Stomach (tissue), 8 donors: ENCODE data around the gene PARVB. TPM values are rescaled to one million over a fixed set of nuclear protein-coding genes. Genes with fewer than 3 reads are reported as not detected.

Experiments used
- polyA plus RNA-seq, 3 donors: library from polyadenylated mRNA; stranded (reverse); fragments of 200-250 nt; gene quantifications; one replicate each; pipeline ENCODE4 v1.2.3, GENCODE V29; 2013
- total RNA-seq, 5 donors: library from RNA; depleted of rRNA; stranded (reverse); fragments of >200 nt; gene quantifications; one replicate each; pipeline versions ENCODE4 v1.1.0 to v1.2.3, GENCODE V29; 2014 to 2016
- donor health status: healthy with polysubstance abuse.
- donor health status: Bipolar disorder and iron deficiency.
- donor health status: healthy.

Gene PARVB
- total and polyA plus RNA-seq, 8 donors = 2.9 to 143 (median 19.1) TPM

Other genes starting within 250 kb of the PARVB start
- gene EFCAB6, start 212.0 kb upstream of the PARVB start, total RNA-seq = 10 to 100 TPM in 1 of 5 donors, 1 to 10 TPM in 3, under 1 TPM in 1; 0.29 to 10.5 (median 6.2) TPM
- 1 to 10 TPM in 2 of 3 donors, under 1 TPM in 1; 0.68 to 2.3 (median 1.7) TPM for gene EFCAB6, start 212.0 kb upstream of the PARVB start, polyA plus RNA-seq
- gene SULT4A1, start 161.8 kb upstream of the PARVB start, total RNA-seq = 1 to 10 TPM in 2 of 5 donors, not detected in 3; 1.0 to 2.2 TPM
- under 1 TPM in 2 of 3 donors, not detected in 1; 0.12 to 0.53 TPM for gene SULT4A1, start 161.8 kb upstream of the PARVB start, polyA plus RNA-seq
- gene PNPLA5, start 132.3 kb upstream of the PARVB start, total RNA-seq = not detected
- gene PNPLA5, start 132.3 kb upstream of the PARVB start, polyA plus RNA-seq = not detected
- under 1 TPM in 2 of 5 donors, not detected in 3; 0.58 to 0.73 TPM for gene PNPLA3, start 100.5 kb upstream of the PARVB start, total RNA-seq
- under 1 TPM in 2 of 3 donors, not detected in 1; 0.12 to 0.35 TPM for gene PNPLA3, start 100.5 kb upstream of the PARVB start, polyA plus RNA-seq
- gene SAMM50, start 68.9 kb upstream of the PARVB start, total RNA-seq = 10 to 100 TPM; 18.7 to 52.1 (median 27.8) TPM
- gene SAMM50, start 68.9 kb upstream of the PARVB start, polyA plus RNA-seq = 10 to 100 TPM; 31.8 to 54.7 (median 34.9) TPM
- 10 to 100 TPM; 12.3 to 78.2 (median 51.9) TPM for gene PARVG, start 156.6 kb downstream of the PARVB start, total RNA-seq
- 1 to 10 TPM; 5.7 to 7.3 (median 5.9) TPM for gene PARVG, start 156.6 kb downstream of the PARVB start, polyA plus RNA-seq